Measurements from ENCODE around the gene AP3B1. TPM values are rescaled to one million over a fixed set of nuclear protein-coding genes. Genes with fewer than 3 reads are reported as not detected.

The AP3B1 gene
- total and polyA plus RNA-seq, 12 donors: 20.0 to 28.3 (median 23.4) TPM

DNA sequence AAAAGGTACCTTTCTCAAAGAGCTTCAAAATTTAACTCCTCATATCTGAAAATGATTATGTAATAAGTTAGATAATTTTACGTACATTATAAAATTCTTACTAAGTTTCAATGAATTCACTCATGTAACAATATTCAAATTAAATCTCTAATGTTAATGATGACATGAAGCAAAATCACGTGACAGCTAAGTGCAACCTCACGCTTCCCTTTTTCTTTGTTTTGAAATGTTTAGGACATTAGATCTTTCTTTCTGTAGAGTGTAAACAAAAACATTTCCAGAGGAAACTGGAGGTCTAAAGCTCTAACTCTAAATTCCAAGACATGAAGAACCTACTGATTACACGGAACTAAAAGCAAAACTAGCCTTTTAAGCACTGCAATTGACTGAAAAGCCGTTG, 291.0 kb downstream of the AP3B1 start:
- no peak for ATAC-seq
- Histone ChIP-seq H3K27me3 (no peaks in the 10 kb centered on the region), H3K4me1 (peaks cover 0 to 11% (median 0%) of the 10 kb centered on the region in 9 donors), H3K9me3 (no peaks in the 10 kb centered on the region), H3K27ac (no peak overlapping the region), H3K4me3 (no peak overlapping the region), H3K36me3 (peaks cover 0 to 41% (median 0%) of the 10 kb centered on the region in 9 donors)
- DNase-seq: no peak
- WGBS, 2 donors: 92 to 96% methylated on average over 5 of the region's 5 CpGs
- intact Hi-C loops (cut with DNase I): loop anchor here in 5 of 10 donors (10.0 kb wide), 2 partner anchors 359 to 439 kb away; no protein-coding TSS in a partner anchor
- TF ChIP-seq, protein P1, sequence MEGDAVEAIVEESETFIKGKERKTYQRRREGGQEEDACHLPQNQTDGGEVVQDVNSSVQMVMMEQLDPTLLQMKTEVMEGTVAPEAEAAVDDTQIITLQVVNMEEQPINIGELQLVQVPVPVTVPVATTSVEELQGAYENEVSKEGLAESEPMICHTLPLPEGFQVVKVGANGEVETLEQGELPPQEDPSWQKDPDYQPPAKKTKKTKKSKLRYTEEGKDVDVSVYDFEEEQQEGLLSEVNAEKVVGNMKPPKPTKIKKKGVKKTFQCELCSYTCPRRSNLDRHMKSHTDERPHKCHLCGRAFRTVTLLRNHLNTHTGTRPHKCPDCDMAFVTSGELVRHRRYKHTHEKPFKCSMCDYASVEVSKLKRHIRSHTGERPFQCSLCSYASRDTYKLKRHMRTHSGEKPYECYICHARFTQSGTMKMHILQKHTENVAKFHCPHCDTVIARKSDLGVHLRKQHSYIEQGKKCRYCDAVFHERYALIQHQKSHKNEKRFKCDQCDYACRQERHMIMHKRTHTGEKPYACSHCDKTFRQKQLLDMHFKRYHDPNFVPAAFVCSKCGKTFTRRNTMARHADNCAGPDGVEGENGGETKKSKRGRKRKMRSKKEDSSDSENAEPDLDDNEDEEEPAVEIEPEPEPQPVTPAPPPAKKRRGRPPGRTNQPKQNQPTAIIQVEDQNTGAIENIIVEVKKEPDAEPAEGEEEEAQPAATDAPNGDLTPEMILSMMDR (IDR thresholded peaks at IDR 0.05): no peak

DNA sequence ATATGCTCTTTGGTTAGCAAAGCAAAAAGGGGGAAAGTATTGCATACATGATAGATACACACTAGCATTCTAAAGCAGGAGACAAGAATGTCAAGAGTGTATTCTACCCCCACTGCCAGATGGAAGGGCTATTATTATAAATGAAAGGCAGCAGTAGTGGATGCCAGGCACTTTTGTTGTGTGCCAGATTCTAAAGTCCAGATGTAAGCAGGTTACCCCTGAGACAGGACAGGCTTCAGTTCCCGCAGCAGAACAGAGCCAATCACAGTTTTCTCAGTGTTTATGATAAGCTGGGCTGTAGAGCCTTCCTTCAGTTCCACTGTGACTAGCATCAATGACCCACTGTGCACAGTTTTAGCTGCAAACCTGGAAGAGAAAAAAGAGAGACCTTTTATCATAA, 291.8 kb downstream of the AP3B1 start:
- WGBS, 2 donors: 41 to 63% methylated on average over 1 of the region's 1 CpG
- Histone ChIP-seq H3K4me1 (peaks cover 0 to 17% (median 0%) of the 10 kb centered on the region in 9 donors), H3K4me3 (no peak overlapping the region), H3K36me3 (peaks cover 0 to 42% (median 0%) of the 10 kb centered on the region in 9 donors), H3K27me3 (no peaks in the 10 kb centered on the region), H3K27ac (no peak overlapping the region), H3K9me3 (no peaks in the 10 kb centered on the region)
- peak in 1 of 2 donors; percentile 13 for DNase-seq
- intact Hi-C loops (cut with DNase I): loop anchor here in 5 of 10 donors (10.0 kb wide), 2 partner anchors 358 to 438 kb away; no protein-coding TSS in a partner anchor
- peak in 7 of 8 donors; percentile 50 to 87 (median 72) for ATAC-seq
- TF ChIP-seq, protein P1 (IDR thresholded peaks at IDR 0.05): no peak

DNA sequence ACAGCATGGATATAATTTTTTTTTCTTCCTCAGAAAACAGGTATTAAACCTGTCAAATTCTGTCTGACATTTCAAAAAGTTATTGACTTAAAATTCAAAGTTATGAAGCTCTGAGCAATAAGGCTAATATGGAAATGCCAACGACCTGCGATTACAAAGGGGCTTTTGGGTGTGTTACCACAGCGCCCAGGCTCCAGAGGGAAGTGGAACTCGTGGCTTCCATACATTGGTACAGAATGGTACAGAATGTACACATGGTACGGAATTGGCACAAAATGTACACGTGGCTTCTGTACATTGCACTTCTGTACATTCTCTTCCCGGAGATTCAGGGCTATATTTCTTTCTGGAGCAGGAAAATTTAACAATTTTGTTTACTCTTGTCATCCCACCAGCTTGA, 293.3 kb downstream of the AP3B1 start:
- no peak for ATAC-seq

DNA sequence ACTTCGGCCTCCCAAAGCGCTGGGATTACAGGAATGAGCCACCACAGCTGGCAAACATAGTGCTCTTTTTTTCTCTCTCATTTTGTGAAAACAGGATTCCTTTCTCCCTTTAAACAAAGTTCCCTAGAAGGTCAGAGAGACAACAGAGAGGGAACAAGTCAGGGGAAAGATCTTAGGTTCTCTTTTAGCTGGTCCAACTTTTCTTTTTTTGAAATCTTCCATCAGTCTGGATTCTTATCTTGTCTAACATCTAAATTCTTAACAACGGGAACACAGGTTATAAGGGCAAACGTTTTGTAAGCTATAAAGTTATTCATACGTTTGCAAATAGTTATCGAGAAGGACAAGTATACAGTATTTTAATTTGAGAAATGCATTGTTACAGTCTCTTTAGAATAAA, 294.3 kb downstream of the AP3B1 start:
- Histone ChIP-seq H3K9me3 (no peaks in the 10 kb centered on the region), H3K4me1 (peaks cover 0 to 17% (median 0%) of the 10 kb centered on the region in 9 donors), H3K36me3 (peaks cover 0 to 36% (median 0%) of the 10 kb centered on the region in 9 donors), H3K4me3 (no peak overlapping the region), H3K27ac (no peak overlapping the region), H3K27me3 (no peaks in the 10 kb centered on the region)
- TF ChIP-seq, protein P1 (IDR thresholded peaks at IDR 0.05): no peak
- DNase-seq (no peak), ATAC-seq (no peak)
- 86 to 93% methylated on average over 6 of the region's 6 CpGs for WGBS, 2 donors
- intact Hi-C loops (cut with DNase I): loop anchor here in 5 of 10 donors (10.0 kb wide), 2 partner anchors 355 to 435 kb away; no protein-coding TSS in a partner anchor

More for the DNA sequence above, 293.3 kb downstream of the AP3B1 start:
- no peak overlapping the region for H3K27ac ChIP-seq
- intact Hi-C loops (cut with DNase I): loop anchor here in 5 of 10 donors (10.0 kb wide), 2 partner anchors 356 to 436 kb away; no protein-coding TSS in a partner anchor
- H3K4me3 ChIP-seq: no peak overlapping the region
- no peaks in the 10 kb centered on the region for H3K27me3 ChIP-seq
- no peaks in the 10 kb centered on the region for H3K9me3 ChIP-seq
- H3K36me3 ChIP-seq: peaks cover 0 to 42% (median 0%) of the 10 kb centered on the region in 9 donors
- peaks cover 0 to 17% (median 0%) of the 10 kb centered on the region in 9 donors for H3K4me1 ChIP-seq
- WGBS, 2 donors: 93 to 94% methylated on average over 7 of the region's 7 CpGs
- TF ChIP-seq, protein P1 (IDR thresholded peaks at IDR 0.05): no peak
- DNase-seq: no peak
